ENCODE results near the gene IMP3.
"Not testable (repeated sequence)": the region's sequence is repeated elsewhere in the genome, so short reads cannot be mapped to it uniquely, and the experiment has no call there.

Gene IMP3
- 74.1 to 80.8 reads per million in 2 experiments for total RNA-seq

- DNase-seq (ENCODE audit: low read depth), result peak; percentile 89
Observed at GRCh38 chr15:75639709-75640482, at the start of gene IMP3. Gene IMP3, minus strand, starts transcription at chr15:75640224. Its CDS starts 56 bp downstream, at chr15:75640168.

- not testable (repeated sequence) for DNase-seq (ENCODE audit: low read depth)
Observed at GRCh38 chr15:75689429-75689828, 49.4 kb upstream of the IMP3 start.

GRCh38 chr15:75688831-75689230 is 48.8 kb upstream of the IMP3 start:
- DNase-seq (ENCODE audit: low read depth), result no peak

- DNase-seq (ENCODE audit: low read depth), result no peak
Observed at GRCh38 chr15:75688278-75688557, 48.2 kb upstream of the IMP3 start.

GRCh38 chr15:75687486-75688277 is 47.7 kb upstream of the IMP3 start:
- DNase-seq (ENCODE audit: low read depth), result no peak

GRCh38 chr15:75686212-75686642 is 46.2 kb upstream of the IMP3 start:
- DNase-seq (ENCODE audit: low read depth), result peak; percentile 71

- DNase-seq (ENCODE audit: low read depth), result no peak
Observed at GRCh38 chr15:75685195-75685594, 45.2 kb upstream of the IMP3 start.

- no peak for DNase-seq (ENCODE audit: low read depth)
Observed at GRCh38 chr15:75684648-75685047, 44.6 kb upstream of the IMP3 start.

GRCh38 chr15:75683646-75684312 is 43.8 kb upstream of the IMP3 start:
- DNase-seq (ENCODE audit: low read depth), result peak; percentile 44

GRCh38 chr15:75682181-75683135 is 42.4 kb upstream of the IMP3 start:
- DNase-seq (ENCODE audit: low read depth), result no peak

GRCh38 chr15:75680007-75680789 is 40.2 kb upstream of the IMP3 start:
- no peak for DNase-seq (ENCODE audit: low read depth)

GRCh38 chr15:75678324-75678690 is 38.3 kb upstream of the IMP3 start:
- not testable (repeated sequence) for DNase-seq (ENCODE audit: low read depth)

GRCh38 chr15:75677465-75678323 is 37.7 kb upstream of the IMP3 start:
- no peak for DNase-seq (ENCODE audit: low read depth)

GRCh38 chr15:75676688-75677464 is 36.9 kb upstream of the IMP3 start:
- DNase-seq (ENCODE audit: low read depth), result no peak

- DNase-seq (ENCODE audit: low read depth), result no peak
Observed at GRCh38 chr15:75675579-75676404, 35.8 kb upstream of the IMP3 start.

GRCh38 chr15:75674366-75674765 is 34.3 kb upstream of the IMP3 start:
- no peak for DNase-seq (ENCODE audit: low read depth)

GRCh38 chr15:75673426-75674235 is 33.6 kb upstream of the IMP3 start:
- no peak for DNase-seq (ENCODE audit: low read depth)

Measured in T follicular helper cell (primary cell).